Activated T-cell treated with anti-CD3 and anti-CD28 coated beads, Interleukin-2, amount 50 U/mL, for 24 hours (primary cell): ENCODE results near the gene PICALM.
"Not testable (repeated sequence)": the region's sequence is repeated elsewhere in the genome, so short reads cannot be mapped to it uniquely, and the experiment has no call there.

Experiments used
- DNase-seq: peaks from one replicate; pipeline ENCODE4 v3.0.0-alpha.2; 2020
- H3K27ac Mint-ChIP-seq: 2 replicates; pipeline ENCODE4 v1.8.0; 2020; ENCODE audit warnings: mild to moderate bottlenecking, mixed read lengths
- H3K27me3 Mint-ChIP-seq: 2 replicates; pipeline ENCODE4 v1.8.0; 2020; ENCODE audit warnings: mixed read lengths
- H3K36me3 Mint-ChIP-seq: 2 replicates; pipeline ENCODE4 v1.8.0; 2020; ENCODE audit warnings: low read depth, mixed read lengths
- H3K4me1 Mint-ChIP-seq: 2 replicates; pipeline ENCODE4 v1.8.0; 2020; ENCODE audit warnings: low read depth, mixed read lengths
- H3K4me3 Mint-ChIP-seq: 2 replicates; pipeline ENCODE4 v1.8.0; 2020; ENCODE audit warnings: mild to moderate bottlenecking, moderate library complexity, mixed read lengths
- H3K9me3 Mint-ChIP-seq: 2 replicates; pipeline ENCODE4 v1.8.0; 2020; ENCODE audit warnings: mixed read lengths

PICALM gene

DNA sequence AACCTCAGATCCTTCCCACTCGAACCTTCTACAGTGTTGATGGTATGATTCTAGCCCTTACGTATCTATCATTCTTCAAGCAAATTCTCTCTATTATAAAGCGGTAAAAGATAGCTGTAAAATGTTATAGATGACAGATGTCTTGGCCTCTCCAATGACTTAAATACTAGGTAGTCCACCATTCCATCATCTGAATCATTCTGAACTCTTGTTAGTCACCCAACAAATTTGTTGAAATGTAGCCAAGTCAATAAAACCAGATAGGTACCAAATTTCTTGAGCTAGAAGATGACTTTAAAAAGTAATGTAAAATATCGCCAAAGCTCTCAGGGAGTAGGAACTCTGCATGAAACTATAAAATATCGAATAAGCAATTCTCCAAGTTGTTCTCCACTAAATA lies 32.6 kb upstream of the PICALM start:
- H3K9me3 Mint-ChIP-seq, result no peaks in the 10 kb centered on the region
- H3K4me1 Mint-ChIP-seq, result peaks cover 3% of the 10 kb centered on the region
- no peak overlapping the region for H3K4me3 Mint-ChIP-seq
- DNase-seq, result no peak
- no peak overlapping the region for H3K27ac Mint-ChIP-seq
- peaks cover 2% of the 10 kb centered on the region for H3K27me3 Mint-ChIP-seq
- H3K36me3 Mint-ChIP-seq, result no peaks in the 10 kb centered on the region

GRCh38 chr11:86099874-86100273 lies 31.0 kb upstream of the PICALM start:
- Mint-ChIP-seq H3K9me3 (no peaks in the 10 kb centered on the region), H3K36me3 (no peaks in the 10 kb centered on the region), H3K27ac (no peak overlapping the region), H3K4me1 (peaks cover 3% of the 10 kb centered on the region), H3K27me3 (peaks cover 2% of the 10 kb centered on the region), H3K4me3 (no peak overlapping the region)
- no peak for DNase-seq

- Mint-ChIP-seq H3K36me3 (no peaks in the 10 kb centered on the region), H3K27me3 (peaks cover 2% of the 10 kb centered on the region), H3K27ac (no peak overlapping the region), H3K4me1 (peaks cover 3% of the 10 kb centered on the region), H3K4me3 (no peak overlapping the region), H3K9me3 (no peaks in the 10 kb centered on the region)
- DNase-seq, result no peak
Measured at GRCh38 chr11:86097980-86098379, 29.1 kb upstream of the PICALM start.

- no peaks in the 10 kb centered on the region for H3K36me3 Mint-ChIP-seq
- H3K27ac Mint-ChIP-seq, result no peak overlapping the region
- H3K27me3 Mint-ChIP-seq, result no peaks in the 10 kb centered on the region
- H3K9me3 Mint-ChIP-seq, result no peaks in the 10 kb centered on the region
- no peak for DNase-seq
- no peaks in the 10 kb centered on the region for H3K4me1 Mint-ChIP-seq
- H3K4me3 Mint-ChIP-seq, result no peak overlapping the region
Measured at GRCh38 chr11:86091566-86091965, 22.7 kb upstream of the PICALM start.

DNA sequence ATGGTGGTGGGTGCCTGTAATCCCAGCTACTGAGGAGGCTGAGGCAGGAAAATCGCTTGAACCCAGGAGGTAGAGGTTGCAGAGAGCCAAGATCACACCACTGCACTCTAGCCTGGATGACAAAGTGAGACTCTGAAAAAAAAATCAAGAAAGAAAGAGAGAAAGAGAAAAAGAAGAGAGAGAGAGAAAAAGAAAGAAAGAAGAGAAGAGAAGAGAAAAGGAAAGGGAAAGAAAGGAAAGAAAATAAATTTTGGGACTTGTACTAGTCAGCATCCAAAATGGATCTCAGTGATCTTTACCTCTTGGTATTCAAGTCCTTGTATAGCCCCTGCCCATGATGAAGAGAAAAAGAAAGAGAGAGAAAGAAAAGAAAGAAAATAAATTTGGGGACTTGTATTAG lies 22.2 kb upstream of the PICALM start:
- H3K4me1 Mint-ChIP-seq, result no peaks in the 10 kb centered on the region
- no peak overlapping the region for H3K27ac Mint-ChIP-seq
- DNase-seq, result no peak
- H3K4me3 Mint-ChIP-seq, result no peak overlapping the region
- no peaks in the 10 kb centered on the region for H3K27me3 Mint-ChIP-seq
- H3K36me3 Mint-ChIP-seq, result no peaks in the 10 kb centered on the region
- no peaks in the 10 kb centered on the region for H3K9me3 Mint-ChIP-seq

- H3K4me1 Mint-ChIP-seq, result no peaks in the 10 kb centered on the region
- DNase-seq, result no peak
- H3K9me3 Mint-ChIP-seq, result no peaks in the 10 kb centered on the region
- no peaks in the 10 kb centered on the region for H3K27me3 Mint-ChIP-seq
- no peak overlapping the region for H3K27ac Mint-ChIP-seq
- no peak overlapping the region for H3K4me3 Mint-ChIP-seq
- no peaks in the 10 kb centered on the region for H3K36me3 Mint-ChIP-seq
Measured at GRCh38 chr11:86089659-86090058, 20.8 kb upstream of the PICALM start.

DNA sequence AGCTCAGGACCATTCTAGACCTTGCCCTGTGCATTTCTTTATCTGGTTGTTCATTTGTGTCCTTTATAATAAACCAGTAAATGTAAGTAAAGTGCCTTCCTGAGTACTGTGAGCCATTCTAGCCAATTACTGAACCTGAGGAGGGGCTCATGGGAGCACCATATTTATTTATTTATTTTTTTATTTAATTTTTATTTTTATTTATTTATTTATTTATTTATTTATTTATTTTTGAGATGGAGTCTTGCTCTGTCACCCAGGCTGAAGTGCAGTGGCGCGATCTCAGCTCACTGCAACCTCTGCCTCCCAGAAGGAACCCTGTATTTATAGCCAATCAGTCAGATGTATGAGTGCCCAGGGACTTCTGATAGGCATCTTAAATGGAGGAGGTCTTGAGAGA lies 18.8 kb upstream of the PICALM start:
- H3K27me3 Mint-ChIP-seq, H3K4me3 Mint-ChIP-seq, H3K4me1 Mint-ChIP-seq, H3K27ac Mint-ChIP-seq, H3K36me3 Mint-ChIP-seq, H3K9me3 Mint-ChIP-seq, DNase-seq: not testable (repeated sequence)

DNA sequence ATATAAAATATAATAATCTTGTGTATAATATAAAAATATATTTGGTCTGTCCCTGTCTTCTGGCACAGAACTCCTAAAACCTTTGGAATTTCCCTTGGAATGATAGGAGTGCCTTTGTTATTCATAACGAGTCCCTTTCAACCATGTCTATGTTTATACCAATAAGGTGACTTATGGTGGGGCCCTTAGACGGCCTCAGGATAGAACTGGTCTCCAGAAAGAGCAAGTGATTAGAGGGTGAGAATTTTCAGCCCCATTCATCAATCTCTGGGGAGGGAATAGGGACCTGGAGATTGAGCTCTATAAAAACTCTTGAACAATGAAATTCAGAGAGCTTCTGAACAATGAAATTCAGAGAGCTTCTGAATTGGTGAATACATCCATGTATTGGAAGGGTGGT lies 18.4 kb upstream of the PICALM start:
- no peaks in the 10 kb centered on the region for H3K36me3 Mint-ChIP-seq
- no peak overlapping the region for H3K4me3 Mint-ChIP-seq
- no peaks in the 10 kb centered on the region for H3K27me3 Mint-ChIP-seq
- no peaks in the 10 kb centered on the region for H3K9me3 Mint-ChIP-seq
- H3K4me1 Mint-ChIP-seq, result no peaks in the 10 kb centered on the region
- no peak overlapping the region for H3K27ac Mint-ChIP-seq
- no peak for DNase-seq

GRCh38 chr11:86081455-86081854 lies 12.6 kb upstream of the PICALM start:
- Mint-ChIP-seq H3K9me3 (no peaks in the 10 kb centered on the region), H3K4me3 (no peak overlapping the region), H3K27me3 (no peaks in the 10 kb centered on the region), H3K36me3 (no peaks in the 10 kb centered on the region), H3K27ac (no peak overlapping the region), H3K4me1 (no peaks in the 10 kb centered on the region)
- DNase-seq, result no peak

- no peaks in the 10 kb centered on the region for H3K4me1 Mint-ChIP-seq
- H3K9me3 Mint-ChIP-seq, result no peaks in the 10 kb centered on the region
- no peak overlapping the region for H3K27ac Mint-ChIP-seq
- no peaks in the 10 kb centered on the region for H3K27me3 Mint-ChIP-seq
- H3K4me3 Mint-ChIP-seq, result no peak overlapping the region
- H3K36me3 Mint-ChIP-seq, result no peaks in the 10 kb centered on the region
- DNase-seq, result no peak
Measured at GRCh38 chr11:86079421-86079820, 10.5 kb upstream of the PICALM start.

DNA sequence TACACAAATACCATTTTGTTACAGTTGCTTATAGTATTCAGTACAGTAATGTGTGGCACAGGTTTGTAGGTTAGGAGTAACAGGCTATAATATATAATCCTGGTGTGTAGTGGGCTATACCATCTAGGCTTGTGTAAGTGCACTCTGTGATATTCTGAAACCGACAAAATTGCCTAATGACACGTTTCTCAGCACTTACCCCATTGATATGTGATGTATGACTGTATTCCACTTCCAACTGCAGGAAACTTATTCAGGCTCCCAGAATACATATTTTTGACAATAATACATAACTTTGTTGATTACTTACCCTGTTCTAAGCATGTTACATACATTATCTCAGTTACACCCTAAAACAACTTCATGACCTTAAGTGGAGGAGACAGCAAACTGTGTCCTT lies 5.1 kb upstream of the PICALM start:
- Mint-ChIP-seq H3K27ac (no peak overlapping the region), H3K27me3 (no peaks in the 10 kb centered on the region), H3K9me3 (no peaks in the 10 kb centered on the region), H3K4me3 (no peak overlapping the region), H3K4me1 (peaks cover 14% of the 10 kb centered on the region), H3K36me3 (no peaks in the 10 kb centered on the region)
- no peak for DNase-seq

DNA sequence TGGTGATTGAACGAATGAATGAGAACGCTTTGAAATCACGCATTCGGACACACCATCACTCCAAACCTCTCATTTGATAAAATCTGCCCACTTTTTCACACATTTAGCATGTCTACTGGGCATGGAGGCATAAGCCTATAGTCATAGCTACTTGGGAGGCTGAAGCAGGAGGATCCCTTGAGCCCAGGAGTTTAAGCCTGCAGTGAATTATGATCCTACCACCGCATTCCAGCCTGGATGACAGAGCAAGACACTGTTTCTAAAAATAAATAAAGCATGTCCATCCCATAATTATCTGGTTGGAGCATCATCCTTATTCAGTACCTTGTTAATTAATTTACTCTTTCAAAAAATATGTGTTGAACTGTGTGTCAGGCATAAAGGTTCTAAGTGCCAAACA lies 3.3 kb upstream of the PICALM start:
- peaks cover 15% of the 10 kb centered on the region for H3K36me3 Mint-ChIP-seq
- no peak overlapping the region for H3K4me3 Mint-ChIP-seq
- DNase-seq, result no peak
- peaks cover 14% of the 10 kb centered on the region for H3K4me1 Mint-ChIP-seq
- no peaks in the 10 kb centered on the region for H3K27me3 Mint-ChIP-seq
- no peak overlapping the region for H3K27ac Mint-ChIP-seq
- H3K9me3 Mint-ChIP-seq, result no peaks in the 10 kb centered on the region

DNA sequence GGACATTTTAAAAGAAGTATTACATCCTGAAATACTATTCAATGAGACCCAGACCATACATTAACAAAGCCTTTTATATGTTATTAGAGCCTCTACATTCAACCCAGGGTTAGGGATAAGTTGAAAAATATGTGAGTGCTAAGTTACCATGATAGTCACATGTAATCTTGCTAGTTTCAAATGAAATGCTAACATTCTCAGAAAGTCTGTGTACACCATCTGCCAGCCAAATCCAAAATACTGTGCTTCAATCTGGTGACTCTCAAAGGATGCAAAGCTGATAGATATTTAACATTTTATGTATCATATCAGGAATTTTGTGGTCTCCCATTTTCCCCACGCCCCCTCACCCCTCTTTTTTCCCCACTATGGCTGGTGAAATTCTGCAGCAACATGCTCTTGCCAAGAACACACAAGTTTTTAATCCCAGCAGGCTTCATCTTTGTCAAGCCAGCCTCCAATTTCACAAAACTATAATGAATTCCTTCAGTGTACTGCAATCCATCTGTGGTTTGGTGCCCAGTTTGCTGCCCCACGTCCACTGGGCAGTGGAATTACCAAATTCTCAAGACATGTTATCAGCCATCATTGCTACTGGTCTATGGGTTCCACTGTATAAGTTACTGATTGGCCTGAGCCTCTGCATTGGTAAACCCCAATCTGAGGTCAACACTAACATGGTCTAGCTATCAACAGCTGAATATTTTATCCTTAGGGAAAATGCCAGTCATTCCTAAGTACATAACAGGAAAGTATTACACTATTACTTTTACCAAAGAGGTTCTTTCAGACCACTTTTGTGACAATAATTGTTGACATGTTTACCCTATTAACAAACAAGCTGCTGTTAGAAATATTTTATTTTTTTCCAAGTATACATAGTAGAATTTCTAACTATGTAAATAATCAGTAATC lies 1.5 kb upstream of the PICALM start:
- Mint-ChIP-seq H3K9me3 (no peaks in the 10 kb centered on the region), H3K27ac (peak overlapping the region; percentile 97), H3K36me3 (peaks cover 34% of the 10 kb centered on the region), H3K27me3 (no peaks in the 10 kb centered on the region), H3K4me1 (peaks cover 19% of the 10 kb centered on the region), H3K4me3 (peak overlapping the region; percentile 95)
- no peak for DNase-seq

- no peak for DNase-seq
- Mint-ChIP-seq H3K27me3 (no peaks in the 10 kb centered on the region), H3K36me3 (peaks cover 38% of the 10 kb centered on the region), H3K4me3 (peak overlapping the region; percentile 95), H3K9me3 (no peaks in the 10 kb centered on the region), H3K4me1 (peaks cover 24% of the 10 kb centered on the region), H3K27ac (peak overlapping the region; percentile 97)
Measured at GRCh38 chr11:86069408-86070101, 671 bp upstream of the PICALM start.

DNA sequence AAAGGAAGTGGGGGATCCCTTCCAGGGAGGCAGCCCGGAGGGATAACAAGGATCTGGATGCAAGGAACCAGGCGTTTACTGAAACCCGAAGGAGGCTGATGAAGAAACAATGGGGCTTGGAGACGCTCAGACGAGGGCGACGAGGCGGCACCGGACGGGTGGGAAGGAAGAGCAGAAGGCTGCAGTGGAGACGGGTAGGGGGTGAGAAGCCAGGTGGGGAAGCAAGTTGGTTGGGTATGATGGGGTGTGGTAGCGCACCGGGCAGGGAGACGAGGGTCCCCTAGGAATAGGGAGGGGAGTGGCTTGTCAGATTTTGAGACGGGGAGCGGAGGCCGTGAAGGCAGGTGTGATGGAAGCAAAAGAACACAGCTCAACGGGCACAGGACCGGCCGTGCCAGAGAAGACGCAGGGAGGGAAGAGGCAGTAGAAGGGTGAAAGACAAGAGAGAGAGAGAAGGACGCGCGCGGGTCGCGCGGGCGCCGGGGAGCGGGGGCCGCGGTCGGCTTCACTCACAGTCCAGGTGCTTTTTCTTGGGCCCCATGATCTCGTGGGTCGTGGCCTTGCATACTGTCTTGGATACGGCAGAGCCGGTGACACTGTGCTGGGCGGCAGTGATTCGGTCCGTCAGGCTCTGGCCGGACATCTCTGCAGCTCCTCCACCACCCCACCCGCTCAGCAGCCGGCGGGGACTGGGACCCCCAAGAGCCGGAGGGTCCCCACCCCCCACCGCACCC lies 579 bp downstream of the PICALM start:
- Mint-ChIP-seq H3K27ac (peak overlapping the region; percentile 97), H3K9me3 (no peaks in the 10 kb centered on the region), H3K4me3 (peak overlapping the region; percentile 95), H3K27me3 (no peaks in the 10 kb centered on the region), H3K4me1 (peaks cover 35% of the 10 kb centered on the region), H3K36me3 (peaks cover 49% of the 10 kb centered on the region)
- no peak for DNase-seq
